GM21381 (cell line): Measurements from ENCODE around the gene ZNF486.
"Not testable (repeated sequence)": the region's sequence is repeated elsewhere in the genome, so short reads cannot be mapped to it uniquely, and the experiment has no call there.

Source experiments
- ATAC-seq: cut with Tn5 transposase; IDR thresholded peaks from one replicate; pipeline ENCODE4 v1.9.1; 2021; ENCODE audit warnings: mild to moderate bottlenecking, moderate library complexity; ENCODE audit not compliant: unreplicated experiment

ZNF486 gene

GRCh38 chr19:20167020-20167644 is at the start of gene ZNF486:
Gene ZNF486 (plus strand): TSS chr19:20167214. CDS start chr19:20167331, 117 bp downstream.
- ATAC-seq, result no peak

- ATAC-seq, result not testable (repeated sequence)
These were observed 48.8 kb upstream of the ZNF486 start for GRCh38 chr19:20118064-20118839.

- ATAC-seq, result no peak
These were observed 42.1 kb upstream of the ZNF486 start for GRCh38 chr19:20124879-20125278.

- ATAC-seq, result not testable (repeated sequence)
These were observed 34.1 kb upstream of the ZNF486 start for GRCh38 chr19:20132933-20133332.

- ATAC-seq, result not testable (repeated sequence)
These were observed 29.3 kb upstream of the ZNF486 start for GRCh38 chr19:20137714-20138113.

- ATAC-seq, result no peak
These were observed 15.3 kb upstream of the ZNF486 start for GRCh38 chr19:20151617-20152145.

GRCh38 chr19:20152506-20152905 is 14.5 kb upstream of the ZNF486 start:
- ATAC-seq, result not testable (repeated sequence)

- no peak for ATAC-seq
These were observed 13.7 kb upstream of the ZNF486 start for GRCh38 chr19:20153281-20153680.

GRCh38 chr19:20154636-20155035 is 12.4 kb upstream of the ZNF486 start:
- no peak for ATAC-seq

GRCh38 chr19:20162821-20163220 is 4.2 kb upstream of the ZNF486 start:
- no peak for ATAC-seq

GRCh38 chr19:20164456-20164855 is 2.6 kb upstream of the ZNF486 start:
- no peak for ATAC-seq

GRCh38 chr19:20165971-20166592 is 932 bp upstream of the ZNF486 start:
- ATAC-seq, result no peak

GRCh38 chr19:20167651-20168122 is 673 bp downstream of the ZNF486 start:
- no peak for ATAC-seq

- no peak for ATAC-seq
These were observed 4.3 kb downstream of the ZNF486 start for GRCh38 chr19:20171285-20171684.

GRCh38 chr19:20175848-20176247 is 8.8 kb downstream of the ZNF486 start:
- not testable (repeated sequence) for ATAC-seq

GRCh38 chr19:20179956-20180355 is 12.9 kb downstream of the ZNF486 start:
- ATAC-seq, result not testable (repeated sequence)

GRCh38 chr19:20182222-20182785 is 15.3 kb downstream of the ZNF486 start:
- ATAC-seq, result no peak

- ATAC-seq, result no peak
These were observed 19.2 kb downstream of the ZNF486 start for GRCh38 chr19:20186174-20186573.

GRCh38 chr19:20197747-20198146 is 30.7 kb downstream of the ZNF486 start:
- ATAC-seq, result no peak

GRCh38 chr19:20209051-20209450 is 42.0 kb downstream of the ZNF486 start:
- no peak for ATAC-seq

GRCh38 chr19:20214366-20214765 is 47.4 kb downstream of the ZNF486 start:
- ATAC-seq, result not testable (repeated sequence)
